WI38 (cell line): ENCODE results near the gene TMEM217.
"Not testable (repeated sequence)": the region's sequence is repeated elsewhere in the genome, so short reads cannot be mapped to it uniquely, and the experiment has no call there.

Source experiments
- H3K4me3 ChIP-seq: 2 replicates; pipeline ENCODE4 v1.5.1; 2011; ENCODE audit warnings: low read depth, mild to moderate bottlenecking, control low read depth, low read length
- TF ChIP-seq, protein P1 (sequence below): IDR thresholded peaks from 2 replicates; pipeline ENCODE4 v1.5.1; 2012; ENCODE audit warnings: low read depth, mild to moderate bottlenecking, control low read depth, low read length

TMEM217 gene

DNA sequence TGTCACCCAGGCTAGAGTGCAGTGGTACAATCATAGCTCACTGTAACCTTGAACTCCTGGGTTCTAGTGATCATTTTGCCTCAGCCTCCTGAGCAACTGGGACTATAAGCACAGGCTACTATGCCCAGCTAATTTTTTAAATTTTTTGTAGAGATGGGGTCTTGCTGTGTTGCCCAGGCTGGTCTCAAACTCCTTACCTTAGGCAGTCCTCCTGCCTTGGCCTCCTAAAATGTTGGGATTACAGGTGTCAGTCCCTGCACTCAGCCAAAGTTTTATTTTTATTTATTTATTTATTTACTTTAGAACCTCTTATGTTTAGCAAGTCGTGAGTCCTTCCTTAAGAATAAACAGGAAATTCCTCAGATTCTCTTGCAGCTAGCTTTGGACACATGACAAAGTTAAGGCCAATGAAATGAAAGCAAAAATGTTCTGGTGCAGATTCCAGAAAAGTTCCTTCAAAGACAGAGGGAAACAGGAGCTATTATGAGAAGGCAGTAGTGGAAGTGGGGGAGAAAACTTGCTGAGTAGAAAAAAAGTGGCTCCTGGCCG is 68.9 kb downstream of the TMEM217 start:
- TF ChIP-seq, protein P1, sequence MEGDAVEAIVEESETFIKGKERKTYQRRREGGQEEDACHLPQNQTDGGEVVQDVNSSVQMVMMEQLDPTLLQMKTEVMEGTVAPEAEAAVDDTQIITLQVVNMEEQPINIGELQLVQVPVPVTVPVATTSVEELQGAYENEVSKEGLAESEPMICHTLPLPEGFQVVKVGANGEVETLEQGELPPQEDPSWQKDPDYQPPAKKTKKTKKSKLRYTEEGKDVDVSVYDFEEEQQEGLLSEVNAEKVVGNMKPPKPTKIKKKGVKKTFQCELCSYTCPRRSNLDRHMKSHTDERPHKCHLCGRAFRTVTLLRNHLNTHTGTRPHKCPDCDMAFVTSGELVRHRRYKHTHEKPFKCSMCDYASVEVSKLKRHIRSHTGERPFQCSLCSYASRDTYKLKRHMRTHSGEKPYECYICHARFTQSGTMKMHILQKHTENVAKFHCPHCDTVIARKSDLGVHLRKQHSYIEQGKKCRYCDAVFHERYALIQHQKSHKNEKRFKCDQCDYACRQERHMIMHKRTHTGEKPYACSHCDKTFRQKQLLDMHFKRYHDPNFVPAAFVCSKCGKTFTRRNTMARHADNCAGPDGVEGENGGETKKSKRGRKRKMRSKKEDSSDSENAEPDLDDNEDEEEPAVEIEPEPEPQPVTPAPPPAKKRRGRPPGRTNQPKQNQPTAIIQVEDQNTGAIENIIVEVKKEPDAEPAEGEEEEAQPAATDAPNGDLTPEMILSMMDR: no peak
- no peak overlapping the region for H3K4me3 ChIP-seq

DNA sequence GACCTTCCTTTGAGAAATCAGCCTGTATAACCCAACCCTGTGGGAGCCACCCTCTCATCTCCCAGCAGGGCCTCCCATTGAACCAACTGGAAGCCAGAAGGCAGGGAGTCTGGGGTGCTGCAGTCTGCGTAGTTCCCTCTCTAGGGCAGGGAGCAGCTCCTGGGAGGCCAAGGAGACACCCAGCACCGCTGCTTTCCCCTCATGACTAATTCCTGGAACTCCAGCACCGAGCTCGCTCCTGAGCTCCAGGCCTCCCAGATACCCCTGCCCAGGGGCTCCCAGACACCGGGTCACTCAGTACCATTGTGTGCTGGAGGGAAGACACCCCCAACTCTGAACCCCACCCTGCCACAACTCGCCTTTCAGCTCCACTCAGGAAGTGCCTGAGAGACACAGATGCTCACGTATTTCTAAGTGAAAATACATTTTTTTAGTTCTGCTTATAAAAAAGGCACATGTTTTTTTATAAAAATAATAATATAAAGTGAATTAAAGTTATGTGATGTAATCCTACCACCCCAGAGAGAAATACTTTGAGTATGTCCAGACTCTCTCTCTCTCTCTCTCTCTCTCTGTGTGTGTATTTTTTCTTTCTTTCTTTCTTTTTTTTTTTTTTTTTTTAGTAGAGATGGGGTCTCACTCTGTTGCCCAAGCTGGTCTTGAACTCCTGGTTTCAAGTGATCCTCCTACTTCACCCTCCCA is 70.5 kb downstream of the TMEM217 start:
- H3K4me3 ChIP-seq: no peak overlapping the region
- TF ChIP-seq, protein P1: no peak

DNA sequence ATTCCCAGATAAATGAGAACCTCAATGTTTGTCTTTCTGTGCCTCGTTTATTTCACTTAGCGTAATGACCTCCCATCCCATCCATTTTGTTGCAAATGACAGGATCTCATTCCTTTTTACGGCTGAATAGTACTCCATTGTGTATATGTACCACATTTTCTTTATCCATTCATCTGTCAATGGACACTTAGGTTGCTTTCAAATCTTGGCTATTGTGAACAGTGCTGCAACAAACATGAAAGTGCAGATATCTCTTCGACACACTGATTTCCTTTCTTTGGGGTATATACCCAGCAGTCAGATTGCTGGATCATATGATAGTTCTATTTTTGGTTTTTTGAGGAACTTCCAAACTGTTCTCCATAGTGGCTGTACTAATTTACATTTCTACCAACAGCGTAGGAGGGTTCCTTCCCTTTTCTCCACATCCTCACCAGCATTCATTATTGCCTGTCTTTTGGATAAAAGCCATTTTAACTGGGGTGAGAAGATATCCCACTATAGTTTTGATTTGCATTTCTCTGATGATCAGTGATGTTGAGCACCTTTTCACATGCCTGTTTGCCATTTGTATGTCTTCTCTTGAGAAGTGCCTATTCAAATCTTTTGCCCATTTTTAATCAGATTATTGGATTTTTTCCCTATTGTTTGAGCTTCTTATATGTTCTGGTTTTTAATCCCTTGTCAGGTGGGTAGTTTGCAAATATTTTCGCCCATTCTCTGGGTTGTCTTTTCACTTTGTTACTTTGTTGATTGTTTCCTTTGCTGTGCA is 71.8 kb downstream of the TMEM217 start:
- H3K4me3 ChIP-seq: not testable (repeated sequence)

DNA sequence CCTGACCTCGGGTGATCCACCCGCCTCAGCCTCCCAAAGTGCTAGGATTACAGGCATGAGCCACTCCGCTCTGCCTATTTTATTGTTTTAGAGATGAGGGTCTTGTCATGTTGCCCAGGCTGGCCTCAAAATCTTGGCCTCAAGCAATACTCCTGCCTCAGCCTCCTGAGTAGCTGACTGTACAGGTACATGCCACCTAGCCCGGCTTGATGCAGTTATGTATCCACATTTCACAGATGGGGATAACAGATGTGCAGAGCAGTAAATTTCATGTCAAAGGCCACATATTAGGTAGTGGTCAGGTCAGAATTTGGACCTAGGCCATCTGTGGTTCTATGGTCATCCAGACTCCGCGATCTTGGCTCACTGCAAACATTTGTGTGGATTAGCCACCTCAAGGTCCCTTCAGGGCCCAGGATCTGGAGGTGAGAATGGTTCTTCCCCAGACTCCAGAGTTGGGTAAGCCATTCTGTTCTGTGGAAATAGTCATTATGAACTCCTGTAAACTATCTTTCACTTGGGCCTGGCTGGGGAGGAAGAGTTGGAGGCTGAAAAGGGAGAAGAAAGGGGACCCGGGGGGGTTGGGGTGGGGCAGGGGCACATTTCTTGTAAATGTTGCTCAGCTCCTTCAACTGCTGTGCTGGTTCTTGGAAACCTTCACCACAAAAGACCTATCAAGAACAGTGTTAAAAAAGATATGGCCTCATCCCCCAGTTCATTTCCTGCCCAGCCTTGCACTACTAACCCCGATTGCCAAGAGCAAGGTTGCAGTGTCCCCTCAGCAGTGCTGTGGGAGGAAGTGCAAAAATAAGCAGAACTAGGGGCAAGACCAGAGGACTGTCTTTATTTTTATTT is 75.0 kb downstream of the TMEM217 start:
- H3K4me3 ChIP-seq: no peak overlapping the region
- TF ChIP-seq, protein P1: no peak

DNA sequence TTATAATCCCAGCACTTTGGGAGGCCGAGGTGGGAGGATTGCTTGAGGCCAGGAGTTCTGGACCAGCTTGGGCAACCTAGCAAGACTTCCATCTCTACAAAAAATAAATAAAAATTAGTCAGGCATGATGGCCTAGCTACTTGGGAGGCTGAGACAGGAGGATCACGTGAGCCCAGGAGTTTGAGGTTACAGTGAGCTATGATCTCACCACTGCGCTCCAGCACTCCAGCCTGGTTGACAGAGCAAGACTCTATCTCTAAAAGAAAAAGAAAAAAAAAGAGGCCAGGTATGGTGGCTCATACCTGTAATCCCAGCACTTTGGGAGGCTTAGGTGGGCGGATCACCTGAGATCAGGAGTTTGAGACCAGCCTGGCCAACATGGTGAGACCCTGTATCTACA is 77.3 kb downstream of the TMEM217 start:
- H3K4me3 ChIP-seq: not testable (repeated sequence)

DNA sequence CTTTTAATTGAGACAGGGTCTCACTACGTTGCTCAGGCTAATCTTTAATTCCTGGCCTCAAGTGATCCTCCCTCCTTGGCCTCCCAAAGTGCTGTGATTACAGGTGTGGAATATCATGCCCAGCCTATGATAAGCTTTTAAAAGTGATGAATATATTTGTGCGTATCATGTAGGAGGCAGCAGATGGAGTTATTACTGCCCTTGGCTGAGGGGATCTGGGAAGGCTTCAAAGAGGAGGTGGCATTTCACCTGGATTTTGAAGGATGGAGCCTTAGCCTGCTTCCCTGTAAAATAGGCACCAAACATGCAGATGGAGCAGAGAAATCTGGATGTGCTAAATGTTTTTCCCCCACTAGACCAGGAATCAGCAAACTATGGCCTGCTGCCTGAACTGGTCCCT is 77.9 kb downstream of the TMEM217 start:
- H3K4me3 ChIP-seq: no peak overlapping the region
- TF ChIP-seq, protein P1: no peak

DNA sequence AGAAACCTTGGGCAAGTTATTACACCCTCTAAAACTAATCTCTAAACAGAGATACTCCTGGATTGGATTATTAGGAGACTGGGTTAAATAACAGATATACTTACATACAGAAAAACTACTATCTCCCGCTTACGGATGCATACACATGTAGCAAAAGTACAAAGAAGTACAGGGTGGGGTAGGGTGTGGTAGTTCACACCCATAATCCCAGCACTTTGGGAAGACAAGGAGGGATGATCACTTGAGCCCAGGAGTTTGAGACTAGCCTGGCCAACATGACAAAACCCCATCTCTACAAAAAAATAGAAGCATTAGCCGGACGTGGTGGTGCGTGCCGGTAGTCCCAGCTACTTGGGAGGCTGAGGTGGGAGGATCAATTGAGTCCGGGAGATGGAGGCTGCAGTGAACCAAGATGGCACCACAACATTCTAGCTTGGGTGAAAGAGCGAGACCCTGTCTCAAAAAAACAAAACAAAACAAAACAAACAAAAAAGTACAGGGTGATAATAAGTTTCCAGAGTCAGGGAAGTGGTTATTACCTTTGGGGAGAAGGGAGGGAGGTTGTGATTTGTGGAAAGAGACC is 79.9 kb downstream of the TMEM217 start:
- no peak overlapping the region for H3K4me3 ChIP-seq
- TF ChIP-seq, protein P1: no peak
